Neural progenitor cell (in vitro differentiated cells): ENCODE measurements around the gene ZNF860. TPM values are rescaled to one million over a fixed set of nuclear protein-coding genes. Genes with fewer than 3 reads are reported as not detected.

Experiments used
- DNase-seq: peaks from one replicate; pipeline ENCODE4 v3.0.0-alpha.2; 2016; ENCODE audit warnings: low spot score
- H2AFZ ChIP-seq: fragments of 200-600 bp; sonication (generic); replicated peaks from 2 replicates; pipeline ENCODE4 v1.6.1; 2016; ENCODE audit warnings: antibody characterized with exemption
- H3F3A ChIP-seq: fragments of 200-600 bp; sonication (generic); 2 replicates; pipeline ENCODE4 v1.6.1; 2016; ENCODE audit warnings: antibody characterized with exemption, low read depth
- H3K27ac ChIP-seq: fragments of 200-600 bp; sonication (generic); 2 replicates; pipeline ENCODE4 v1.5.1; 2016; ENCODE audit warnings: mild to moderate bottlenecking
- H3K27me3 ChIP-seq: fragments of 200-600 bp; sonication (generic); 2 replicates; pipeline ENCODE4 v1.6.1; 2016; ENCODE audit warnings: mild to moderate bottlenecking, moderate library complexity
- H3K36me3 ChIP-seq: fragments of 200-600 bp; sonication (generic); 2 replicates; pipeline ENCODE4 v1.5.1; 2016
- H3K4me1 ChIP-seq: fragments of 200-600 bp; sonication (generic); 2 replicates; pipeline ENCODE4 v1.6.1; 2016; ENCODE audit warnings: mixed run types
- H3K4me2 ChIP-seq: fragments of 200-600 bp; sonication (generic); 2 replicates; pipeline ENCODE4 v1.6.1; 2016
- H3K4me3 ChIP-seq: fragments of 200-600 bp; sonication (generic); 2 replicates; pipeline ENCODE4 v1.5.1; 2016
- H3K79me2 ChIP-seq: fragments of 200-600 bp; sonication (generic); 2 replicates; pipeline ENCODE4 v1.6.1; 2016; ENCODE audit warnings: low read depth
- H3K9ac ChIP-seq: fragments of 200-600 bp; sonication (generic); 2 replicates; pipeline ENCODE4 v1.6.1; 2016
- H3K9me3 ChIP-seq: fragments of 200-600 bp; sonication (generic); 2 replicates; pipeline ENCODE4 v1.5.1; 2016; ENCODE audit warnings: low read depth
- H4K20me1 ChIP-seq: fragments of 200-600 bp; sonication (generic); 2 replicates; pipeline ENCODE4 v1.6.1; 2016; ENCODE audit warnings: low read depth
- H3K27ac Mint-ChIP-seq: 3 replicates; pipeline ENCODE4 v1.8.0; 2021; ENCODE audit warnings: mixed read lengths
- H3K27me3 Mint-ChIP-seq: 2 replicates; pipeline ENCODE4 v1.8.0; 2022; ENCODE audit warnings: low read depth, mild to moderate bottlenecking, inconsistent platforms, moderate library complexity, mixed read lengths; ENCODE audit not compliant: insufficient read depth
- H3K36me3 Mint-ChIP-seq: 3 replicates; pipeline ENCODE4 v1.8.0; 2021; ENCODE audit warnings: mixed read lengths
- H3K4me1 Mint-ChIP-seq: 3 replicates; pipeline ENCODE4 v1.8.0; 2021; ENCODE audit warnings: mixed read lengths
- H3K4me3 Mint-ChIP-seq: 3 replicates; pipeline ENCODE4 v1.8.0; 2021; ENCODE audit warnings: mild to moderate bottlenecking, moderate library complexity, mixed read lengths
- H3K9me3 Mint-ChIP-seq: 3 replicates; pipeline ENCODE4 v1.8.0; 2020; ENCODE audit warnings: mixed read lengths
- EZH2 ChIP-seq: fragments of 200-600 bp; sonication (generic); IDR thresholded peaks from 2 replicates; pipeline ENCODE4 v1.6.1; 2017; ENCODE audit warnings: antibody characterized with exemption, mild to moderate bottlenecking, moderate library complexity
- EZH2phosphoT487 ChIP-seq: fragments of 200-600 bp; sonication (generic); IDR thresholded peaks from 2 replicates; pipeline ENCODE4 v1.6.1; 2017; ENCODE audit warnings: antibody characterized with exemption
- small RNA-seq: library from RNA; depleted of rRNA; stranded (forward); fragments of <200 nt; gene quantifications from one replicate; pipeline ENCODE3, GENCODE V24; 2015
- total RNA-seq: library from RNA; depleted of rRNA; stranded (reverse); fragments of >200 nt; gene quantifications from 2 replicates; pipeline ENCODE4 v1.2.3, GENCODE V29; 2015; ENCODE audit warnings: low replicate concordance
- TF ChIP-seq, protein P1 (sequence below): fragments of 200-600 bp; sonication (generic); IDR thresholded peaks from 2 replicates; pipeline ENCODE4 v1.5.1; 2017; ENCODE audit warnings: antibody characterized with exemption, mild to moderate bottlenecking

Gene ZNF860
- total RNA-seq, 1 donor from 2014 or later = 0.43 TPM

DNA sequence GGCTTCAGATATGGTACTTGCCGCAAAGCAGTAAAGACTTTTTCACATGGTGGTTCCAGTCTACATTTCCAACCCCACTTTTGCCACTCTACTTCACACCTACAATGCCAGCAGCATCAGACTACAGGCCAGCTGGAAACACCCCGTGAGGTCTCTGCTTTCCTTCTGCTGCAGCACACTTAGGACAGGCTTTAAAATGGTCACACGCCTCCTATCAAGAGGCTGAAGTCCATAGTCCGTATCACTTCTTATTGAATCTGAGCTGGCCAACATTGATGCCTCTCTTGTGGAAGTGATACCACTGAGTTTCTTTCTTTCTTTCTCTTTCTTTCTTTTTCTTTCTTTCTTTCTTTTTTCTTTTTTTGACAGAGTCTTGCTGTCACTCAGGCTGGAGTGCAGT lies 59.8 kb downstream of the ZNF860 start:
- Histone ChIP-seq H3K9me3 (no peaks in the 10 kb centered on the region), H3K4me1 (peaks cover 13% of the 10 kb centered on the region), H3K27ac (no peak overlapping the region), H3K36me3 (no peaks in the 10 kb centered on the region), H4K20me1 (no peaks in the 10 kb centered on the region), H3F3A (no peaks in the 10 kb centered on the region), H3K79me2 (no peaks in the 10 kb centered on the region), H3K4me2 (no peak overlapping the region), H2AFZ (no peak overlapping the region), H3K27me3 (no peaks in the 10 kb centered on the region), H3K9ac (no peak overlapping the region), H3K4me3 (no peak overlapping the region)
- H3K27ac Mint-ChIP-seq = no peak overlapping the region
- DNase-seq = no peak
- H3K36me3 Mint-ChIP-seq = no peaks in the 10 kb centered on the region
- peaks cover 15% of the 10 kb centered on the region for H3K4me1 Mint-ChIP-seq
- H3K9me3 Mint-ChIP-seq = peaks cover 19% of the 10 kb centered on the region
- H3K27me3 Mint-ChIP-seq = peaks cover 4% of the 10 kb centered on the region
- H3K4me3 Mint-ChIP-seq = no peak overlapping the region
- TF ChIP-seq EZH2 (no peak), EZH2phosphoT487 (no peak)
- TF ChIP-seq, protein P1, sequence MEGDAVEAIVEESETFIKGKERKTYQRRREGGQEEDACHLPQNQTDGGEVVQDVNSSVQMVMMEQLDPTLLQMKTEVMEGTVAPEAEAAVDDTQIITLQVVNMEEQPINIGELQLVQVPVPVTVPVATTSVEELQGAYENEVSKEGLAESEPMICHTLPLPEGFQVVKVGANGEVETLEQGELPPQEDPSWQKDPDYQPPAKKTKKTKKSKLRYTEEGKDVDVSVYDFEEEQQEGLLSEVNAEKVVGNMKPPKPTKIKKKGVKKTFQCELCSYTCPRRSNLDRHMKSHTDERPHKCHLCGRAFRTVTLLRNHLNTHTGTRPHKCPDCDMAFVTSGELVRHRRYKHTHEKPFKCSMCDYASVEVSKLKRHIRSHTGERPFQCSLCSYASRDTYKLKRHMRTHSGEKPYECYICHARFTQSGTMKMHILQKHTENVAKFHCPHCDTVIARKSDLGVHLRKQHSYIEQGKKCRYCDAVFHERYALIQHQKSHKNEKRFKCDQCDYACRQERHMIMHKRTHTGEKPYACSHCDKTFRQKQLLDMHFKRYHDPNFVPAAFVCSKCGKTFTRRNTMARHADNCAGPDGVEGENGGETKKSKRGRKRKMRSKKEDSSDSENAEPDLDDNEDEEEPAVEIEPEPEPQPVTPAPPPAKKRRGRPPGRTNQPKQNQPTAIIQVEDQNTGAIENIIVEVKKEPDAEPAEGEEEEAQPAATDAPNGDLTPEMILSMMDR = no peak

Small RNA genes within 50 kb of the gene (small RNA-seq; reads per million reads assigned to genes)
- not detected for gene RF00402

Other genes with a start within 250 kb of the ZNF860 start
- gene OSBPL10, start 488 bp upstream of the ZNF860 start, total RNA-seq = 5.1 and 8.4 TPM in 2 replicates
- 1.6 and 5.6 TPM in 2 replicates for gene GPD1L, start 124.9 kb downstream of the ZNF860 start, total RNA-seq